ENCODE results near the gene PHF2.
A peak's percentile ranks its signal among the peaks of the same experiment; 100 is the strongest.

The PHF2 gene

DNA sequence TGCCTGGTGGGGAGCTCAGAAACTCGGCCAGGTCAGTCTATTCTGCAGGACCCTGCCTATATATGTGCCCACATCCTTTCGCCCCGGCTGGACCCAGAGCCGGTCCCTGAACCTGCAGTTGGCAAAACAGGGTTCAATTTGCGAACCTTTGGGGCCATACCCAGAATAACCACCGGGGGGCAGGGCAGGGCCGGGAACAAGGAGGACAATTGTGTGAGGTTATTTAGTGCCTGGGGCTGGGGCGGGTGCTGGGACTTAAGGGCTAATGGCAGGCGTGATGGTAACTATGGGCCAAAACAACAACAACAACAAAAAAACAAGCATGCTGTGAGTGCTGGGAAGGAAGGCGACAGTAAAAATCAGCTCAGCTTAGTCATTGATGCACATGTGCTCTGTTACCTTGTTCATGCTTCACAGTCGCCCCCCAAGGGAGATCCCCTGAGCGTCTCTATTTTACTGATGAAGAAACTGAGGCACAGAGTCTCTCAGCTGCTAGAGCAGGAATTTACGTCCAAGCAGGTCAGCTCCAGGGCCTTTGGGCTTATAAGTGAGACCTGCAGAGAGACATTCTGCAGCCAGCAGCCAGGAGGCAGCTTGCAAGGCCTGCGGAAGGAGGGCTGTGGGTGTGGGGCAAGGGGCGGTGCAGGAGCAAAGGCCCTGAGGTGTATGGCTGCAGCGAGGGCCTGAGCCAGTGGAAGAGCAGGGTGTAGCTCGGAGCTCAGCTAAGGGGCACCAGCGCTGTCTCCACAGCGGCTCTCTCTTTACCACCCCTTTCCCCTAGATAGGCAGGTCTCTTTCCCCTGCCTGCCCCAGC, 106.0 kb downstream of the PHF2 start:
- peak; percentile 78 for DNase-seq

DNA sequence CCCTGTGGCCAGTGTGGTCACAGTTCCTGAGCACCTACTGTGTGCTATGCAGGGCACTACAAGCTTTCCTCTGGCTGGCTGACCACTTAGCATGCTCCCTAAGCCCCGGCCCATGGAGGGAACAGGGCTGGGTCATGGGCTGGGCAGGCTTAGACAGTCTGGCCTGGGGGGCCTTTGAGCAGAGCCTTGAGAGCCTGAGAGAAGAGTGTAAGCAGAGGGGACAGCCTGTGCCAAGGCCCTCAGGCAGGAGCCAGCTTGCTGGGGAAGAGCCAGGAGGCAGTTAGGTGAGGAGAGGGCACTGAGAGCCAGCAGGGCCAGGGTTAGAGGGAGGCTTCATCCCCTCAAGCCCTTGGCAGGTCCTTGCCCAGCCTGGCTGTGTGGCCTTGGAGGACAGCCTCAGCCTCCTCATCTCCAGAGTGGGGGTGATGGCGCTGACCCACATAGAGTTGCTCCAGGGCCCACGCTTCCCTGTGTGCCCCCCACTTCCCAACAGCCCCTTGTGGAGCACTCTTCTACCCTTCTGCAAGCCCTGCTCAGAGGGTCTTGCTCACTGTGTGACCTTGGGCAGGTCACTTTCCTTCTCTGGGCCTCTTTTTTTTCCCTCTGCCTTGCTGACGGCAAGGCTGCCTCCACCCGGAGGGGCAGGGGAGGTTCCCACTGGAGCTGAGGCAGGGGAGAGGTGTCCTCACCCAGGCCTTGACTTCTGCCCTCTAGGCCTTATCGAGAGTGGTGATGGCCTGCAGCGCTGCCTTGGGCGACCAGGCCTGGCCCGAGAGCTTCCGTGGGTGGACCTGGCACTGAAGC, 107.1 kb downstream of the PHF2 start:
- DNase-seq: no peak

DNA sequence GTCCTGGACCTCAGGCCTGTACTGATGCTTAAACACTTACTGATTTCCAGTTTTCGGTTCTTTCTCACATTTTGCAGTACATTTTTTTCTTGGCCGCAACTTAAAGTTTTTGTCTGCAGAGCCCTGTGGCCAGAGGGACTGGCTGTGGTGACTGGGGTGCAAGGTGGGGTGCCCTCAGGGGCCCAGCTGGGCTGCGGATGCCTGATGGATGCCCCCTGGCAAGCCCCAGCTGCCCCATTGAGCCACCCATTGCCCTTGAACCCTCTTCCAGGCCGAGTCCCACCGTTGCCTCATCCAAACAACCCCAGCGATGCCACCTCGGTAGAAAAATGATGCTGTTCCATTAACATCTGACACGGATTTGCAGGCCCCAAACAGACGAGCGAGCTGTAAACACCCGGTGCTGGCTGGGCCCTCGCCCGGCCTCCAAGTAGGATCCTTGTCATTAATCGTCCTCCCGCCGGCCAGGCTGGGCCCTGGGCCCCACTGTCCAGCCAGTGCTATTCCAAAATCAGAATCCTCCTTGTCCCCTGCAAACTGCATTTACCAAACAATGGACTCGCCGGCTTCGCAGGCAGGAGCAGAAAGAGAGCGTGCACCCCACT, 107.9 kb downstream of the PHF2 start:
- no peak for DNase-seq

DNA sequence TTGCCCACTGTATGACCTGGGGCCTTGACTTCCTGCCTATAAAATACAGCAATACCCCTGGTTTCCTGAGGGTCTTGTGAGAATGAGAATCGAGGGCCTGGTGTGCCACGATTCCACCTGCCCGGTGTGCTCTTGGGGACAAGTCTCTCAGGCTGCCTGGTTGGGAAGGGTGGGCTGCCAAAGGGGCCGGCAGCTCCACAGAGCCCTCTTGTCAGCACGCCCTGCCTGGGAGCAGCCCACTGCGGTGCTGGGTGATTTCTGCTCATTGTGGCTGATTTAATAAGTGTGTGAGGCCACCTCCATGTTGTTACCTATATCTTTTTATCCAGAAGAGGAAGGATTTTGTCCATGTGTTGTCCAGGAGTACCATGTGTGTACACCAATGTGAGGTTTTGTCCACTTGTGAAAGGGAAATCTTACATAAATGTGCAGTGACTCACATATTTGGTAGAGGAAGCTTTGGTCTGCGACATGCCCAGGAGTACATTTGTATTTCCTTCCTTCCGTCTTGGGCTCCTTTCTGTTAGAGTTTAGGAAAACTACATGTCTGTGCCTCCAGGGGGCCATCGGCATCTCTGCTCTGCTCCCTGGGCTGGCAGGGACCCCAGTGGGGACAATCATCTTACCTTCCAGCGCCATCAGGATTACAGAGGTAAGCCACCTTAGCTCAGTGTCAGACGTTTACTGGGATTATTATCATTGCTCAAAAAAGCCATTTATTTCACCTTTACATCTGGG, 108.6 kb downstream of the PHF2 start:
- no peak for DNase-seq

DNA sequence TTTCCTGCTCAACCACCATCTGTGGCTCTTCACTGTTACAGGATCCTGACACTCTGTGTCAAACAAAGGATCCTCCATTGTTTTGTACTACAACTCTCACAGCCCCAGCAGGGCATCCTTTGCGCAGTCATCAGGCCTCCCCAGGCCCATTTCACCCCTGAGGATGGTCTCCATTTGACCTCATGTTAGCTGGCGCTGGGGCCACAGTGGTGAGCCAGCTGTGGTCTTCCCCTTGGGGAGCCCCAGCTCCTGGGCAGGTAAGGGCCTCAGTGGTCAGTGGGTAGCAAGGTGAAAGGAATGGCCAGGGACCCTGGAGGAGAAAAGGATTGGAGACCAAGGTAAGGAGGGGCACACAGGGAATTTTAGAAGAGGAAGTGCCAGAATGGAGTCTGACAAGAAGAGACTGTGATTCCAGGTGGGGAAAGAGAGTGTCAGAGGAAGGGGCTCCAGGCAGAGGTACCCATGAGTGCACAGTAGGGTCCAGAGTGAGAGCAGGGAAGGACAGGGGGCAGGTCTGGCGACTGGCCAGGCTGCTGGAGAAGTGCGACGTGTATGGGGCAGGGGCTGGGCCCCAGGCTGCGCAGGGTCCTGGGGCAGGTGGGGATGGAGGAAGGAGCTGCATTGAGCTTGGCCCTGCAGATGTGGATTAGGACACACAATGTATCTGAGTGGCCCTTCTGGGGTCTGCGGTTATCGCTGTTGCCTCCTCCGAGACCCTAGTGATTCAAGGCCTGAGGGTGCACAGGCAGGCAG, 109.9 kb downstream of the PHF2 start:
- no peak for DNase-seq

DNA sequence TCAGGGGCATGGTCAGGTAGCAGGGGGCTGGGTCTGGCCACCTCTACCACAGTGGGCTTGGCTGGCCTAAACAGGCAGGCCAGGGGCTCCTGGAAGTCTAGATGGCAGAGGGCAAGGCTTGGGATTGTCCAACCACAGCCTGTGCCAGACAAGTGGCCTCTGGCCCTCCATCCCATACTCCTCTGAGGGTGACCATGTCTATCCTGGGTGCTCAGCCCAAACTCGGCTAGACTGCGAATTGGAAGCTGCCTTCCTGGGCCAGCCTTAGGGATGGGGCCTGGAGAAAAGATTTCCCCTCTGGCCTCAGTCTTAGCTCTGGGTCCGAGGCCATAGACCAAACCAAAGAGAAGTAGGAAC, 110.5 kb downstream of the PHF2 start:
- DNase-seq: no peak

DNA sequence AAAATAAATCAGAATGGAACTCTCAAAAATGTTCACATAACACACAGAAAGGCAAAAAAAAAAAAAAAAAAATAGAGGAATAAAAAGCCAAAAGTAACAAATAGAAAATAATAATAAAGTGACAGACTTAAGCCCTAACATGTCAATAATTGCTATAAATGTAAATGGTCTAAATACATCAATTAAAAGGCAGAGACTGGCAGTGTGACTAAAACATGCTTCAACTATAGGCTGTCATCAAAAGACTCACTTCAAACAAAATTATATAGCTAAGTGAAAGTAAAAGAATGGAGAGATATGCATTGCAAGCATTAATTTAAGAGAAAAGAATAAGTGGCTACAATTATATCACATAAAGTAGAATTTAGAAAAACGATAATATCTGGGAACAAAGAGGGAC, 114.2 kb downstream of the PHF2 start:
- DNase-seq: no peak

DNA sequence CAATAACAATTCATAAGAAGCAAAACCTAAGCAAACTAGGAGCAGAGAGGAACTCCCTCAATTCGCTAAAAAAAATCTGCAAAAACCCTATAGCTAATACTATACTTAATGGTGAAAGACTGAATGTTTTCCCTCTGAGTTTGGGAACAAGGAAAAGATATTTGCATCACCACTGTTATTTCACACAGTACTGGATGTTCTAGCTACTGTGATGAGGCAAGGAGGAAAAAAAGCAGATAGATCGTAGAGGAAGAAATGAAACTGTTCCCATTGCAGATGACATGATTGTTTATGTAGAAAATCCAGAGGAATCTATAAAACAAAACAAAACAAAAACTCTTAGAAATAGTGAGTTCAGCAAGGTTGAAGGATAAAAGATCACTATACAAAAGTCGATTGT, 116.7 kb downstream of the PHF2 start:
- DNase-seq: no peak

DNA sequence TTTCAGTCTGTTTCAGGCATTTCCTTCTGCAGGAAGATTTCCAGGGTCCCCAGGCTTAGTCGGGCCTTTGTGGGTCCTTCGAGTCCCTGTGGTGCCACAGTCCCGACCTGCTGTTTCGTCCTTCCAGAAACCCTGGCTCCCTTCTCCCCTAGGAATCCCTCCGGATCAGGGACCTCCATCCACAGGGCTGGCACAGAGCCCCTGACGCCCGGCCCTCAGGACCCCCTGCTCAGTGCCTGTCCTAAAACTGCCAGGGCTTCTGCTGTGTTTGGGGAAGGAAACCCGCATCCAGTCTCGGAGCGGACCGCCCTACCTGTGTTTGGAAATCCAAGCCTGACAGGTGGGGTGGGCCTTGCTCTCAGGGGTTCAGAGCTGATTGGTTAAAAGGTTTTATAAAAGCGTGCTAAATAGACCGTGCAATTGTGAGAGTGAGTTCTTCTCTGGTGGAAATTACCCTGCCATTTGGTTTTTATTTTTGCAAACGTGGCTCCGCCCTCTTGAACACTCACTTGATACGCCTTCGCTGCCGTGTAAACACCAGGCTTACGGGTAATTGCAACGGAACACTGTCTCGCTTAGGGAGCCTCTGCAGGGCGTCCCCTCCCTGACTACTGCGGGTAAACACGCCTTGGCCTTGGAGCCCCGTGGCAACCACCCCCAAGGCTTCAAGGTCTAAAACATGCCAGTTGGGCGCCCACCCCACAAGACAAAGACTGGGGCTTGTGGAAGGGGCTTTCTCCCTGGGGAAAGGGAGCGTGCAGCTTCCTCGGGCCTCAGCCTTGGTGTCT, 121.2 kb downstream of the PHF2 start:
- DNase-seq: no peak

DNA sequence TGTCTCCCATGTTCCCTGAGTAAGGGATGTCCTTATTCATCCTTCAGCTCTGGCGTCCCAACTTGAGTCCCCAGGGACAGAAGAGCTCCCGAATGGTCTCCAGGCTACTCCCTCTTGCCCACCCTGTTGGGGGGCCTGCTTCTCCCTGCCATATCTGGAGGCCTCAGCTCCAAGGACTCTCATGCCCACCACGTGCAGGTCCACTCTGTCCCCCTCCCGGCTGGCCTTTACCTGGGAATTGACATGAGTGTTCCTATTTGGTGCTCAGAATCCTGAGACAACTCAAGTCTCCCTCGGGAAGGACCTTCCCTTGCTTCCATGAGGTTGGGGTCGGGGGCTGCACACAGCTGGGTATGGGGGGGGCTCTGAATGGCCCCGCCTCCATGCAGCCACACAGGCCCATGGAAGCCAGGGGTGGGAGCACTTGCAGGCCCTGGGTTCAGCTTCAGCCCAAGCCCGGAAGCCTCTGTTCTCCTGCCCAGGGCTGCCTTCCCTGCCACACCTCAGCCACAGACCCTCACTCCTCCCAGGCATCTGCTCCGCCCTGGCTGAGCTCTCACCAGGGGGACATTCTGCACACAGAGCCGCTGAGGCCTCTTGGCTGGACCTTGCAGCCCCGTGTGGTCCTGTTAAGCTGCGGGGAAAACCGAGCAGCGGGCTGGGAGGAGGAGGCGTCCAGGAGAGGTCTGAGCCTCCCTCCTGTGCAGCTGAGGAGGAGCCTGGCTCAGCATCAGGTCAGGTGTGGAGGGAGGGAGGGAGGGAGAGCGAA, 121.9 kb downstream of the PHF2 start:
- DNase-seq: no peak

DNA sequence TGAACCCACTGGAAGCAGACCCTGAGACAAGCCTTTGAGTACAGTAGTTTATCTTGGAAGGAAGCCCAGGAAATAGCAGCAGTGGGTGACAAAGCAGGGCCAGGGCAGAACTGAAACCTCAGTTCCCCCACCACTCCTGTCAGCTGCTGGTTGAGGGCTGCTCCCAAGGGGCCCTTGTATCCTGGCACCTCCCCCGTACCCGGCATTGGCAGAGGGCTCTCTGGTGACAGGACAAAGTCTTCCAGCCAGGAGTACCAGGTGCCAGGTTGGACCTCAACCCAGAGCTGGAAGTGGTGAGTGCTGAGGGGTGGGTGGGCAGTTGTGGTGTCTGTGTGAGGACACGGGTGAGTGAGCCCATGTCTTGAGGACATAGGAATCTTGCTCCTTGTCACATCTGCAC, 123.3 kb downstream of the PHF2 start:
- no peak for DNase-seq

DNA sequence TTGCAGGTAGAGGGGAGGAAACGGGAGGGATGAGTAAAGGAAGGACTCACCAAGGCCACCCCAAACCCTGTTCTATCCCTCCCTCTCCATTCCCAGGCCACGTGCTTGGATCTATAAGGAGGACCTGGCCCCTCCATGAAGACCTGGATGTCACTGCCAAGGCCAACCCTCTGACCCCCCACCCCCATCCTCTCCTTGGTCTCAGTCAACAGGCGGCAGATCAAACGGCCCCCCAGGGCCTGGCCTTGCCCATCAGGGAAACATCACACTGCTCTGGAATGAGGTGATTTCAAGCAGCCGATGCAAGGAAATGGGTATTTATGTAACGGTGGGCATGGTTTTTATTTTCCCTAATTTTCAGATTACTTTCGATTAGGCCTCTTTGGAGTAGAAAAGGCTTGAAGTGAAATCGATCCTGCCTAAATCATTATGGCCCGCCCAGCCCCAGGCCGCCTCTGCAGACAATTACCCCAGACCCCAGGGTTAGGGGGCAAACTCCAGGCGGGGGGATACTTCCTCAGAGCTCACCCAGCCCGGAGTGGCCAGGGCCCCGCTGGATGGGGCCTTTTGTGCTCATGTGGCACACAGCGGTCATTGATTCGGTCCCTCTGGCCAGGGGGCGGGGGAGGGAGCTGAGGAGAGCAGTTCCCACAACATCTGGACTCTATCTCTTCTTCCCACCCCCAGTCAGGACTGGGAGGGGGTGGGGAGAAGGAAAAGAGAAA, 125.3 kb downstream of the PHF2 start:
- no peak for DNase-seq

DNA sequence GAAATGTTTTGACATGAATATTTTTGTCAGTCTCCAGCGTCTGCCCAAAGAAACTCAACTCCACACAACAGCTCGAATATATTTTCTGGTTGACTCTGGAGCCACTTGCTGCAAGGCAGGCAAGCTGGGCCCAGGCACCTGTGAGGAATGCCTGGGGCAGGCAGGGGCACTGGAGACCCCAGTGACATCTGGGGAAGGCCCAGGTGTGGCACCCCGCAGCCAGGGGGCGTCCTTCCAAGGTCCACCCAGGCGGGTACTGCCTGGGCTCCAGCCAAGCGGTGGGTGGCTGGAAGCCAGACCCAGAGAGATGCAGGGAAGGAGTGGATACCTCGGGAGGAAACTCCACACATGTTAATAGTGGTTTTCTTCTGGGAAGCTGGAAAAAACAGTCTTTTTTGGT, 125.9 kb downstream of the PHF2 start:
- no peak for DNase-seq

DNA sequence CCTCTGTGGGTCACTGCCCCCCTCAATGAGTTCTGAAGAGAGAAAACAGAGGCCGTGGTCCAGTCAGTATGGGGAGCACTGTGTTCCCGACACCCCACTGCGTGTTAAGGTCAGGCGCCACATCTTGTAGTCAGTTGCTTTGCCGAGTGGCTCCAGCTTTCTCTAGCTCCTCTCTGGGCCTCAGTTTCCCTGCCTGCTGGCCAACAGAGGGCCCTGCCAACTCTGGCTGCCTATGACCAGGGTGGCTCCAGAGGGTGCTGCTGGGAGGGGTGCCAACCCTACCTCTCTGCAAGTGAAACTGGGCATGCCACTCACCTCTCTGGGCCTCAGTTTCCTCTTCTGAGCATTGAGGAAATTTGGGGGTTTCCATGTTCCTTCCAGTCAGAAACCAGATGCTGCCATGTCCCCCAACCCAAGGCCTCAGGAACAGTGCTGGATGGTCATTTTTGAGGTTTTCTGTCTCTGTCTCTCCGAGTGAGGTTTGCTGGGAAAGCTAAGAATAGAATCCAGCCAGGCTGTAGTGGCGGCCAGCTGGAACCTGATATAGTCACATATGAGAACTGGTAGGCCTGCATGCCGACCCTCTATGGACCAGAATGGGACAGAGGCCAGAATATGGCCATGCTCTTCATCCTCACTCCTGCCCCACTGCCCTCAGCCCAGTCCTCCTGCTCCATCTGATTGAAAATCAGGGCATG, 132.1 kb downstream of the PHF2 start:
- no peak for DNase-seq

DNA sequence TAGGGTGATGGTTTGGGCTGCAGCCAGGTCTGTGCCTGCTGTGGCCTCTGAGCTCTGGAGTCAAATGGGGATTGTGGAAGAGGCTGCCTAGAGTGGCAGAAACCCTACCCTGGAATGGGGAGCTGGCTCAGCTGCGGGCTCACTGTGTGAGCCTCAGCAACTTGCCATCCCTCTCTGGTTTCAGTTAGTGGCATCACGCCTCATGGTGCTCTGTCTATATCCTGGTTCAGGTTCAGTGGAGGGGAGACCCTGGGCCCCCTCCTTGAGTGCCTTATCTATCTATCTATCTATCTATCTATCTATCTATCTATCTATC, 132.6 kb downstream of the PHF2 start:
- no peak for DNase-seq

DNA sequence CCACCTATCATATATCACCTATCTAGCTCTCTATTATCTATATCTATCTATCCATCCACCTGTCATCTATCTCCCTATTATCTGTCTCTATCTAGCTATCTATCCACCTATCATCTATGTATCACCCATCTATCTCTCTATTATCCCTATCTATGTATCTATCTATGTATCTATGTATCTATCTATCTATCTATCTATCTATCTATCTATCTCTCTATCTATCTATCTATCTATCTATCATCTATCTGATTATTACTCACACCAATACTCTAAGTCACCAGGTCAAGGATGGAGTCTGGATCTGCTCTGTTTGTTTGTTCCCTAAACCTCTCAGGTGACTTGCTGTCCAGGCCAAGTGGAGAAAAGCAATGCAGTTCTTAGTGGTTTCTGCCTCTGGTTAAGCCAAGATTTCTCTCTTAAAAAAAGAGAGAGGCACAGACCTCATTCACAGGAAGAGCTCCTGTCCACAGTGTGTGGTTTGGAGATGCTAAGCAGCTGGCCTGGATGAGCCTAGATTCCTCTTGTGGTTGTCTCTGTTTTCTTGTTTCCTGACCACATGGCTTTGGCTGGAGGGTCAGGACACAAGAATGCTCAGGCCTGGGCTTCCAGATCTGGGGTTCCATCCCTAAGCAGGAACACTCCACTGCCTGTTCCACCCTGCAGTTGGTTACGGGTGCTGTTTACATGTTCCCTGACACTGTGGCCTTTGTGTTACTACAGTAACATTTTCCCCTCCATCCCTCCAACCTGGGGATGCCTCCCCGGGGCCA, 133.4 kb downstream of the PHF2 start:
- no peak for DNase-seq

DNA sequence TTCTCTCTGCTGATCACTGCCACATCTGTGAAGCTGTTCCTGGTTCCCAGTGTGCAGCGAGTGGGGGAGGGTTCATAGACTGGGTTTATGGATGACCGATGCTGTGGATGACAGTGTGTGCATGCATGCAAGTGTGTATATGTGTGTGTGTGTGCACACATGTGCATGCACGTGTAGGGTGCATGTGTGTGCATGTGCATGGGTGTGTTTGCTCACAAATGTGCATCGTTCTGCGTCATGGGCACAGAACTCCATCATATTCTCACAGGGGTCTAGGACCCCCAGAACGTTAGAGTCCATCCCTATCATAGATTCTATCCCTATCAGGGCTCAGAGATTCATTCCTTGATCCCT, 134.0 kb downstream of the PHF2 start:
- no peak for DNase-seq

DNA sequence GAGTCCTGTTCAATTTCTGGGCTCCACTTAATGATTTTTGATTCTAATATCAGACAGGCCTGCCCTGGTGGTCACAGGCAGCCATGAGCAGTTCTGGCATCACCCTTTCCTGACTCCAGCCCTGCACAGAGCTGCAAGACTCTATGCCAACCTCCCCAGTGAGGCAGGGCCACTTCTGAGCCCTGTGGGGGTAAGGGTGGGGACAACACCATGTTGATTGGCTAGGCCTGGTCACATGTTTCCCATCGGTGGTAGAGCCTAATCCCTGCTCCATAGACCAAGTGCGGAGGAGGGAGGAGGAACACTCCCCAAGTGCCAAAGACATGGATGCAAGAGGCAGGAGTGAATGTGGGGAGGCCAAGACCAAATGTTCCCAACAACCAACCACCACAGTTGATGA, 134.6 kb downstream of the PHF2 start:
- DNase-seq: no peak

DNA sequence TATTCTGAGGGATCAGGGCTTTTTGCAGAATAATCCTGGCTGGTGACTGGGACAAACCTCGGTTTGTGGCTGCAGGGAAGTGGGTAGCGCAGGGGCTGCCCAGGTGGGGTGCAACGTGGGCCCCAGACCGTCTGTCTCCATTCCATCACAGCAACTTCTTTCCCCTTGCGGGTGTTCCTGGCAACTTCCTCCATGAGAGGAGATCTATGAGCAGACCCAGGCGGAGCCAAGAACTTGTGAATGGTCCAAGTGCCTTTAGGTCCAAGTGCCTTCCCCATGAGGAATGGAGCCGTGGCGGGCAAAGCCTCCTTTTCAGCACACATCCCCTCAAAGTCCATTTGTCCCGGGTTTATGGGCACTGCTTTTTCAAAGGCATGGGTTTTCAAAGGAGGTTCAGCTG, 136.5 kb downstream of the PHF2 start:
- no peak for DNase-seq

Data from stimulated activated CD4-positive, alpha-beta T cell treated with anti-CD3 and anti-CD28 coated beads, Interleukin-15, amount 100 ng/mL, for 24 hours (primary cell).